ENCODE results near the gene SUCLG2. TPM values are rescaled to one million over a fixed set of nuclear protein-coding genes. Genes with fewer than 3 reads are reported as not detected.

The SUCLG2 gene
- total RNA-seq, 1 experiment from 2014 or later = 53.5 TPM

- TF ChIP-seq CTCF (IDR thresholded peaks at IDR 0.05; ENCODE audit: insufficient read depth in 1 of 2, low read depth in 1 of 2, low read length in 1 of 2, severe bottlenecking in 1 of 2, unreplicated experiment in 1 of 2) = no peak
- no TSS peak for BruUV-seq (replicated peaks)
- H3K4me1 ChIP-seq = no peaks in the 10 kb centered on the region
- Mint-ChIP-seq H3K36me3 (ENCODE audit: insufficient read depth, unreplicated experiment) (no peaks in the 10 kb centered on the region), H3K4me3 (ENCODE audit: unreplicated experiment) (no peak overlapping the region), H3K4me1 (ENCODE audit: low read depth, unreplicated experiment) (no peaks in the 10 kb centered on the region), H3K27ac (ENCODE audit: unreplicated experiment) (no peak overlapping the region), H3K9me3 (ENCODE audit: unreplicated experiment) (no peaks in the 10 kb centered on the region), H3K27me3 (ENCODE audit: insufficient read depth, unreplicated experiment) (no peaks in the 10 kb centered on the region)
- no peak for DNase-seq
- ChIA-PET CTCF (no interaction called here), POLR2A (no interaction called here)
- intact Hi-C loops (cut with micrococcal nuclease; ENCODE audit: unreplicated experiment) = no loop called here
- H3K9me3 ChIP-seq = no peaks in the 10 kb centered on the region
- H3K4me3 ChIP-seq (ENCODE audit: low read depth, low read length) = no peak overlapping the region
- no peaks in the 10 kb centered on the region for H3K27me3 ChIP-seq (replicated peaks; ENCODE audit: control insufficient read depth, insufficient read depth, low read length)
- 0 out of 2 replicates have a peak, but pooled peaks cover 1% of the 10 kb centered on the region for H3K36me3 ChIP-seq (ENCODE audit: control insufficient read depth, insufficient read depth, low read length)
These were observed 195.4 kb downstream of the SUCLG2 start for GRCh38 chr3:67458896-67459530.

- Histone ChIP-seq H3K27me3 (replicated peaks; ENCODE audit: control insufficient read depth, insufficient read depth, low read length) (no peaks in the 10 kb centered on the region), H3K4me3 (ENCODE audit: low read depth, low read length) (no peak overlapping the region), H3K36me3 (ENCODE audit: control insufficient read depth, insufficient read depth, low read length) (0 out of 2 replicates have a peak, but pooled peaks cover 1% of the 10 kb centered on the region), H3K4me1 (no peaks in the 10 kb centered on the region), H3K9me3 (no peaks in the 10 kb centered on the region)
- BruUV-seq (replicated peaks) = no TSS peak
- DNase-seq = no peak
- H3K27me3 Mint-ChIP-seq (ENCODE audit: insufficient read depth, unreplicated experiment) = no peaks in the 10 kb centered on the region
- ChIA-PET POLR2A (no interaction called here), CTCF (no interaction called here)
- no peak for TF ChIP-seq CTCF (IDR thresholded peaks at IDR 0.05; ENCODE audit: insufficient read depth in 1 of 2, low read depth in 1 of 2, low read length in 1 of 2, severe bottlenecking in 1 of 2, unreplicated experiment in 1 of 2)
- H3K36me3 Mint-ChIP-seq (ENCODE audit: insufficient read depth, unreplicated experiment) = no peaks in the 10 kb centered on the region
- H3K27ac Mint-ChIP-seq (ENCODE audit: unreplicated experiment) = no peak overlapping the region
- intact Hi-C loops (cut with micrococcal nuclease; ENCODE audit: unreplicated experiment) = no loop called here
- no peak overlapping the region for H3K4me3 Mint-ChIP-seq (ENCODE audit: unreplicated experiment)
- no peaks in the 10 kb centered on the region for H3K9me3 Mint-ChIP-seq (ENCODE audit: unreplicated experiment)
- no peaks in the 10 kb centered on the region for H3K4me1 Mint-ChIP-seq (ENCODE audit: low read depth, unreplicated experiment)
These were observed 196.0 kb downstream of the SUCLG2 start for GRCh38 chr3:67458408-67458807.

GRCh38 chr3:67453628-67454027 is 200.8 kb downstream of the SUCLG2 start:
- BruUV-seq (replicated peaks) = no TSS peak
- ChIA-PET CTCF (no interaction called here), POLR2A (no interaction called here)
- H3K4me1 ChIP-seq = no peaks in the 10 kb centered on the region; the same call in 1 of the 2 replicates
- H3K27ac Mint-ChIP-seq (ENCODE audit: unreplicated experiment) = no peak overlapping the region
- H3K4me3 ChIP-seq (ENCODE audit: low read depth, low read length) = no peak overlapping the region
- H3K27me3 Mint-ChIP-seq (ENCODE audit: insufficient read depth, unreplicated experiment) = no peaks in the 10 kb centered on the region
- no peaks in the 10 kb centered on the region for H3K36me3 Mint-ChIP-seq (ENCODE audit: insufficient read depth, unreplicated experiment)
- DNase-seq = no peak
- H3K4me1 Mint-ChIP-seq (ENCODE audit: low read depth, unreplicated experiment) = no peaks in the 10 kb centered on the region
- no peaks in the 10 kb centered on the region for H3K9me3 Mint-ChIP-seq (ENCODE audit: unreplicated experiment)
- H3K36me3 ChIP-seq (ENCODE audit: control insufficient read depth, insufficient read depth, low read length) = no peaks in the 10 kb centered on the region
- intact Hi-C loops (cut with micrococcal nuclease; ENCODE audit: unreplicated experiment) = no loop called here
- no peaks in the 10 kb centered on the region for H3K9me3 ChIP-seq
- TF ChIP-seq CTCF (IDR thresholded peaks at IDR 0.05; ENCODE audit: insufficient read depth in 1 of 2, low read depth in 1 of 2, low read length in 1 of 2, severe bottlenecking in 1 of 2, unreplicated experiment in 1 of 2) = no peak
- H3K27me3 ChIP-seq (replicated peaks; ENCODE audit: control insufficient read depth, insufficient read depth, low read length) = no peaks in the 10 kb centered on the region
- H3K4me3 Mint-ChIP-seq (ENCODE audit: unreplicated experiment) = no peak overlapping the region

Data from Caco-2 (cell line).